OCI-LY7 (cell line): ENCODE measurements around the gene MMRN1. TPM values are rescaled to one million over a fixed set of nuclear protein-coding genes. Genes with fewer than 3 reads are reported as not detected.

Experiments
- BruUV-seq: library from RNA; stranded (reverse); fragments of 400-500 nt; replicated peaks from 2 replicates; lab custom pipeline; 2021; lab: Mats Ljungman, UMichigan
- CTCF ChIA-PET: fragments of 300-600 bp; sonication (Branson Sonifier 250); formaldehyde crosslinking; loops from one replicate; lab custom pipeline; 2022; ENCODE audit warnings: antibody characterized with exemption; ENCODE audit not compliant: unreplicated experiment; lab: Charles Lee
- POLR2A ChIA-PET: fragments of 300-600 bp; sonication (Branson Sonifier 250); formaldehyde crosslinking; loops from one replicate; lab custom pipeline; 2022; ENCODE audit warnings: antibody characterized with exemption; lab: Charles Lee
- DNase-seq: peaks from one replicate; pipeline ENCODE4 v3.0.0-alpha.2; 2015; ENCODE audit warnings: low spot score
- H2AFZ ChIP-seq: fragments of 200-600 bp; sonication (generic), shearing (Covaris generic); 2 replicates; pipeline ENCODE4 v1.6.1; 2014; ENCODE audit warnings: mild to moderate bottlenecking, antibody characterized with exemption, low read length, moderate library complexity
- H3K27ac ChIP-seq: fragments of 200-600 bp; sonication (generic); 2 replicates; pipeline ENCODE4 v1.5.1; 2014; ENCODE audit warnings: mixed run types, low read depth, mild to moderate bottlenecking, moderate library complexity, low read length, inconsistent platforms; ENCODE audit not compliant: poor library complexity, severe bottlenecking
- H3K36me3 ChIP-seq: fragments of 200-600 bp; sonication (generic); 2 replicates; pipeline ENCODE4 v1.6.1; 2014; ENCODE audit warnings: mild to moderate bottlenecking, antibody characterized with exemption, low read length, moderate library complexity, mixed read lengths; ENCODE audit not compliant: insufficient read depth
- H3K4me1 ChIP-seq: fragments of 200-600 bp; sonication (generic); 2 replicates; pipeline ENCODE4 v1.5.1; 2014; ENCODE audit warnings: mild to moderate bottlenecking, low read length; ENCODE audit not compliant: insufficient read depth, poor library complexity, severe bottlenecking
- H3K4me2 ChIP-seq: fragments of 200-600 bp; sonication (generic); 2 replicates; pipeline ENCODE4 v1.6.1; 2014; ENCODE audit warnings: mild to moderate bottlenecking, low read length
- H3K4me3 ChIP-seq: fragments of 200-600 bp; sonication (generic); 2 replicates; pipeline ENCODE4 v1.5.1; 2014; ENCODE audit warnings: mild to moderate bottlenecking, low read depth, low read length; ENCODE audit not compliant: poor library complexity, severe bottlenecking
- H3K79me2 ChIP-seq: fragments of 200-600 bp; sonication (generic); 2 replicates; pipeline ENCODE4 v1.6.1; 2016; ENCODE audit warnings: low read depth, mild to moderate bottlenecking, low read length, moderate library complexity, mixed read lengths; ENCODE audit not compliant: insufficient read depth
- H3K9me2 ChIP-seq: fragments of 200-600 bp; sonication (generic); 2 replicates; pipeline ENCODE4 v1.6.1; 2016; ENCODE audit warnings: mild to moderate bottlenecking, low read length, mixed read lengths; ENCODE audit not compliant: insufficient read depth
- H3K9me3 ChIP-seq: fragments of 200-600 bp; sonication (generic); 2 replicates; pipeline ENCODE4 v1.6.1; 2014; ENCODE audit warnings: mild to moderate bottlenecking, mixed run types, low read length, mixed read lengths
- H4K20me1 ChIP-seq: fragments of 200-600 bp; sonication (generic); 2 replicates; pipeline ENCODE4 v1.6.1; 2014; ENCODE audit warnings: mild to moderate bottlenecking, antibody characterized with exemption, low read length, moderate library complexity, mixed read lengths; ENCODE audit not compliant: insufficient read depth
- EZH2phosphoT487 ChIP-seq: fragments of 200-600 bp; sonication (generic); IDR thresholded peaks from 2 replicates; pipeline ENCODE4 v1.6.1; 2018; ENCODE audit warnings: low read depth, borderline replicate concordance, mild to moderate bottlenecking, mixed run types, antibody characterized with exemption, low read length, moderate library complexity, mixed read lengths
- intact Hi-C: fragments of 100-400 bp; cut with micrococcal nuclease; formaldehyde crosslinking; loops from one replicate; pipeline ENCODE4 v1.10.0; 2022; ENCODE audit not compliant: unreplicated experiment
- total RNA-seq, 2 experiments: library from RNA; depleted of rRNA in 1 of 2; stranded (reverse); fragments of >200 nt in 1 of 2; shearing (Covaris generic) in 1 of 2; gene quantifications; 2 replicates each; pipeline ENCODE4 v1.2.3, GENCODE V29; 2014 to 2022
- TF ChIP-seq, protein P1 (sequence below): fragments of 200-600 bp; sonication (generic); conservative IDR thresholded peaks from 2 replicates; pipeline ENCODE4 v1.5.1; 2014; ENCODE audit warnings: mild to moderate bottlenecking, antibody characterized with exemption, low read length, moderate library complexity, mixed read lengths

MMRN1 gene
- total RNA-seq, 2 experiments from 2014 or later, result 0.13 TPM; not detected in 1

DNA sequence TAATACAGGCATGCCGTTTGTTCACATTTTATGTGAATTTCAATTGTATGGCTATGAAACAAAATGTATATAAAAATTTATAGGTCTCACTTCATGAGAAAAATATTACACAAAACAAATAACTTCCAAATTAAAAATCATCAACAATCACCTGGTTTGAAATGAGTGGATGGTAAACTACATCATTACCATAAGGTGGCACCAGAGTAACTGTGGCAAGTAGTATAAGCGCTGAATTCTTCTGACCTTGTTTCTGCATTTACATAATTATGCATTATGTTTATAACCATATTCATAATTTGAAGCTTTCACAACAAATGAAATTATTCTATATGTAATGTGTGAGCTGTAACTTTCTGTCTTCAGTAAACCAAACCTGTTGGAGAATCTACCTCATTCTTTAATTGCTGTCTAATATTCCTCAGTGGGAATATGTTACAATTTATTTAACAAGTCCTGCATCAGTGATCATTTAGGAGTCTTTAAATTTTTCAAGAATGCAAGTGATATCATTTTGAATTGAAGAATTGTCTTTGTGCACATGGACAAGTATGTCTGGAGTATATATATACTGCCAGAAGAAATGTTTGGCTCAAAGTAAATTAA lies 55.2 kb downstream of the MMRN1 start:
- intact Hi-C loops, result no loop called here

DNA sequence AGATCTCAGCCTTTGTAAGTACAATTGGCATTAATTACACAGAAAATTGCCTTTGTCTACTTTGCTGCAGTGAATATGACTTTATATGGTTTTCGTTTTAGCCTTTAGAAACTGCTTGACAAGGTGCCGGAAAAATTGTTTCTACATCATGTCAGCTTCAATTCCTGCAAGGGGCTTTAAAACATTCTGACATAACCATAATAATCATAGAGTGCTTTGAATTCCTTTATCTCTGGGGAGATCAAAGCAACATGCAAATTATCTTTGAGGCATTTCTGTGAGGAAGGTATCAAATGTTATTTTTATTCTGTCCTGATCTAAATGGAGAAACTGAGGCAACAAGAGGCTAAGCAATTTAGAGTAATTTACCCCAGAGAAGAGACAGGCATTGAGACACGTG lies 57.8 kb downstream of the MMRN1 start:
- no peaks in the 10 kb centered on the region for H3K4me1 ChIP-seq
- ChIA-PET CTCF (no interaction called here), POLR2A (no interaction called here)
- no peak overlapping the region for H3K4me3 ChIP-seq
- H2AFZ ChIP-seq, result no peak overlapping the region
- no peak for DNase-seq
- TF ChIP-seq, protein P1, sequence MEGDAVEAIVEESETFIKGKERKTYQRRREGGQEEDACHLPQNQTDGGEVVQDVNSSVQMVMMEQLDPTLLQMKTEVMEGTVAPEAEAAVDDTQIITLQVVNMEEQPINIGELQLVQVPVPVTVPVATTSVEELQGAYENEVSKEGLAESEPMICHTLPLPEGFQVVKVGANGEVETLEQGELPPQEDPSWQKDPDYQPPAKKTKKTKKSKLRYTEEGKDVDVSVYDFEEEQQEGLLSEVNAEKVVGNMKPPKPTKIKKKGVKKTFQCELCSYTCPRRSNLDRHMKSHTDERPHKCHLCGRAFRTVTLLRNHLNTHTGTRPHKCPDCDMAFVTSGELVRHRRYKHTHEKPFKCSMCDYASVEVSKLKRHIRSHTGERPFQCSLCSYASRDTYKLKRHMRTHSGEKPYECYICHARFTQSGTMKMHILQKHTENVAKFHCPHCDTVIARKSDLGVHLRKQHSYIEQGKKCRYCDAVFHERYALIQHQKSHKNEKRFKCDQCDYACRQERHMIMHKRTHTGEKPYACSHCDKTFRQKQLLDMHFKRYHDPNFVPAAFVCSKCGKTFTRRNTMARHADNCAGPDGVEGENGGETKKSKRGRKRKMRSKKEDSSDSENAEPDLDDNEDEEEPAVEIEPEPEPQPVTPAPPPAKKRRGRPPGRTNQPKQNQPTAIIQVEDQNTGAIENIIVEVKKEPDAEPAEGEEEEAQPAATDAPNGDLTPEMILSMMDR, result no peak
- TF ChIP-seq EZH2phosphoT487, result no peak
- no peaks in the 10 kb centered on the region for H3K9me3 ChIP-seq
- no peaks in the 10 kb centered on the region for H3K36me3 ChIP-seq
- no TSS peak for BruUV-seq
- H3K27ac ChIP-seq, result no peak overlapping the region
- H4K20me1 ChIP-seq, result no peaks in the 10 kb centered on the region
- H3K79me2 ChIP-seq, result no peaks in the 10 kb centered on the region
- no peaks in the 10 kb centered on the region for H3K9me2 ChIP-seq
- intact Hi-C loops, result no loop called here
- H3K4me2 ChIP-seq, result no peak overlapping the region

More for the DNA sequence above, 55.2 kb downstream of the MMRN1 start:
- DNase-seq, result no peak
- CTCF ChIA-PET, result no interaction called here
- Histone ChIP-seq H3K4me3 (no peak overlapping the region), H3K9me3 (no peaks in the 10 kb centered on the region), H3K79me2 (no peaks in the 10 kb centered on the region), H3K9me2 (no peaks in the 10 kb centered on the region), H3K4me2 (no peak overlapping the region), H3K36me3 (no peaks in the 10 kb centered on the region), H3K4me1 (no peaks in the 10 kb centered on the region), H4K20me1 (no peaks in the 10 kb centered on the region), H3K27ac (no peak overlapping the region), H2AFZ (no peak overlapping the region)
- no peak for TF ChIP-seq EZH2phosphoT487
- TF ChIP-seq, protein P1, result peak; percentile 63
- POLR2A ChIA-PET, result interaction anchor here (0.5 to 0.7 kb wide), 2 partner anchors 235 to 687 kb away, joined by 4 to 6 read pairs; no protein-coding TSS in a partner anchor
- BruUV-seq, result no TSS peak

DNA sequence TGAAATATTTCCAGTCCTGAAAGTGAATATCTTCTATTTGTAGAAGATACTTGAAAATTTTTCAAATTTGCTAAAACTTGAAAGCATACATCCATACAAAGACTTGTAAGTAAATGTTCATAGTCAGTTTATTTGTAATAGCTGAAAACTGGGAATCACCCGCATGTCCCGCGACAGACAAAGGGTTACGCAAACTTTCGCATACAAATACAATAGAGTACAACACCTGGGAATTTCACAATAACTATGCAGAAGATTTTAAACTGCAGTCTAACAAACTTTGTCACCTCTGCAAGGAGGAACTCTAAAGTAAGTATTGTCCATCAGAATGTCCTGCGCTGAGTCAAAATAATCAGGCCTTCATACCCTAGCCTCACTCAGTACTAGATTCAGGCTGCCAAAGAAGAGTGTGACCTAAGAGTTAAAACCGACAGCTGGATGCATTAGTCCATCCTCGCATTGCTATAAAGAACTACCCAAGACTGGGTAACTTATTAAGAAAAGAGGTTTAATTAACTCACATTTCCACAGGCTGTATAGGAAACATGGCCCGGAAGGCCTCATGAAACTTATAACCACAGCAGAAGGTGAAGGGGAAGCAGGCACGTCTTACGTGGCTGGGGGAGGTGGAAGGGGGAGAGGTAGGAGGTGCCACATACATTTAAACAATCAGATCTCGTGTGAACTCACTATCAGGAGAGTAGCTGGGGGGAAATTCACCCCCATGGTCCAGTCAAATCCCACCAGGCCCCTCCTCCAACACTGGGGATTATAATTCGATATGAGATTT lies 60.4 kb downstream of the MMRN1 start:
- H3K9me2 ChIP-seq, result no peaks in the 10 kb centered on the region
- no peaks in the 10 kb centered on the region for H3K36me3 ChIP-seq
- BruUV-seq, result no TSS peak
- ChIA-PET CTCF (no interaction called here), POLR2A (no interaction called here)
- no peaks in the 10 kb centered on the region for H3K4me1 ChIP-seq
- no peak overlapping the region for H3K4me2 ChIP-seq
- no peak for DNase-seq
- H3K79me2 ChIP-seq, result no peaks in the 10 kb centered on the region
- no peak overlapping the region for H2AFZ ChIP-seq
- intact Hi-C loops, result no loop called here
- no peaks in the 10 kb centered on the region for H4K20me1 ChIP-seq
- no peak overlapping the region for H3K27ac ChIP-seq
- H3K4me3 ChIP-seq, result no peak overlapping the region
- H3K9me3 ChIP-seq, result no peaks in the 10 kb centered on the region
- TF ChIP-seq EZH2phosphoT487, result no peak
- TF ChIP-seq, protein P1, result no peak
